GM20431 (cell line): ENCODE data around the gene HOXD10.

ENCODE experiments used
- in situ Hi-C: fragments of 300-500 bp; cut with MseI, MboI; formaldehyde crosslinking; loops from one replicate; pipeline ENCODE4 v1.15.0; 2020; ENCODE audit warnings: low sequenced_read_pairs; ENCODE audit not compliant: unreplicated experiment

Gene HOXD10

DNA sequence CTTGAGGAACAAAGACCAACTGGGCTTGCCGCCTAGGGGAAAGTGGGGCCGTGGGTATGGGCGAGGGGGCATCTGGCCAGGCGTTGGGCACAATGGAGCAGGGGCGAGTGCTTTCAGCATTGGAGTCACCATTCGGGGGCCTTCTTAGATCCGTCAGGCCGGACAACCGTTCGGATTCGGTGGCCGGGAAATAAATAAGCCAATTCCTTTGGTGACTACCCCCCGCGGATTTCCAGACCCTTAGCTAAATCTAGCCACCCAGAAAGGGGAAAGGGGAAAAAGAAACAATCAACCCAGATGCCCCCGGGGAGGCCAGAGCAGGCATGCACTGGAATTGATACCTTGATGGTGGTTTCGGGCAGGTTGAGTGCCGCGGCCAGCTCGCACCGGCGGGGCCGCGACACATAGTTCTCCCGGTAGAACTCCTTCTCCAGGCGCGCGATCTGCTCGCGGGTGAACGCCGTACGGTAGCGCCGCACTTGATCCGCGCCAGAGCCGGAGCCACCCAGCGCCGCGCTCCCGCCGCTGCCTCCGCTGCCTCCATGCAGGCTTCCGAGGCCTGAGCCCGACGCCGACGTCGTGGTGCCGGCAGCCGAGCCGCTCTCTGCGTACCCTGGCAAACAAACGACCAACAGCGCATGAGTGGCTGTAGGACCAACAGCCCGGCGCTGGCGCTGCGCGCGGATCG is 34.6 kb upstream of the HOXD10 start:
- in situ Hi-C loops: loop anchor here (25.0 kb wide), 2 partner anchors 395 to 670 kb away; no protein-coding TSS in a partner anchor

- in situ Hi-C loops: loop anchor here (25.0 kb wide), 2 partner anchors 395 to 670 kb away; no protein-coding TSS in a partner anchor
These were observed 34.1 kb upstream of the HOXD10 start for GRCh38 chr2:176082525-176082823.

GRCh38 chr2:176082824-176083751 is 33.5 kb upstream of the HOXD10 start:
- in situ Hi-C loops: loop anchor here (25.0 kb wide), 2 partner anchors 396 to 671 kb away; no protein-coding TSS in a partner anchor

- in situ Hi-C loops: loop anchor here (25.0 kb wide), 2 partner anchors 397 to 672 kb away; no protein-coding TSS in a partner anchor
These were observed 32.7 kb upstream of the HOXD10 start, which contains the start of gene EVX2 for GRCh38 chr2:176083796-176084261. EVX2 (minus strand) TSS chr2:176083962; CDS start chr2:176083776, 186 bp downstream.

GRCh38 chr2:176084611-176085119 is 31.9 kb upstream of the HOXD10 start:
- in situ Hi-C loops: loop anchor here (25.0 kb wide), 2 partner anchors 397 to 672 kb away; no protein-coding TSS in a partner anchor

DNA sequence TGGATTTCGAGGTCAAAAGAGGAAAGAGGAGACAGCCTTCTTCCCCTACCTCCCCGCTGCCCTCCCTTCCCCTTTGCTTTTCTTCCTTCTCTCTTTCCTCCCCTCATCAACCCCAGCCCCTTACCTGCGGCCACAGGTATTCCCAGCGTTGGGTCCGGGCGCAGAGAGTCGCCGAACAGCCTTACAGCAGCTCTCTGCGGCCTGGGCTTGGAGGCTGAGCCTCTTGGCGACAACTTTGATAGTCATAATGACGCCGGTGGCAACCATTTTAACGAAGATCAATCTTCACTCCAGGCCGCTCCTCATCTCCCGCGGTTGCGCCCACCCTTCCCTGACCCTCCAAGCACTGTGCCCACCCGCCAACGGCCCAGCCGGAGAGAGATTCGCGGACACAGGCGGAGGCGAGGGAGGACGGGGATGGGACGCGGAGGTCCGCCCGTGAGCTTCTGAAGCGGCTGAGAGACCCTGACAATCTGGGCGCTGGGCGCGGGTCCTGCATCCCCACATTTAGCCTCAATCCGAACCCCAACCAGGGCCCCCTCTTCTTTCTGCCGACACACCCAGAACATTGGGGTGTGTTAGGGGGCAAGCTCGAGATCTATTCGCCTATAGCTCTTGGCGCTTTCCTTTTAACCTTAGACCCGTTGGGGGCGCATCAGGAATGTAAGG is 31.3 kb upstream of the HOXD10 start:
- in situ Hi-C loops: loop anchor here (25.0 kb wide), 2 partner anchors 398 to 673 kb away; no protein-coding TSS in a partner anchor

DNA sequence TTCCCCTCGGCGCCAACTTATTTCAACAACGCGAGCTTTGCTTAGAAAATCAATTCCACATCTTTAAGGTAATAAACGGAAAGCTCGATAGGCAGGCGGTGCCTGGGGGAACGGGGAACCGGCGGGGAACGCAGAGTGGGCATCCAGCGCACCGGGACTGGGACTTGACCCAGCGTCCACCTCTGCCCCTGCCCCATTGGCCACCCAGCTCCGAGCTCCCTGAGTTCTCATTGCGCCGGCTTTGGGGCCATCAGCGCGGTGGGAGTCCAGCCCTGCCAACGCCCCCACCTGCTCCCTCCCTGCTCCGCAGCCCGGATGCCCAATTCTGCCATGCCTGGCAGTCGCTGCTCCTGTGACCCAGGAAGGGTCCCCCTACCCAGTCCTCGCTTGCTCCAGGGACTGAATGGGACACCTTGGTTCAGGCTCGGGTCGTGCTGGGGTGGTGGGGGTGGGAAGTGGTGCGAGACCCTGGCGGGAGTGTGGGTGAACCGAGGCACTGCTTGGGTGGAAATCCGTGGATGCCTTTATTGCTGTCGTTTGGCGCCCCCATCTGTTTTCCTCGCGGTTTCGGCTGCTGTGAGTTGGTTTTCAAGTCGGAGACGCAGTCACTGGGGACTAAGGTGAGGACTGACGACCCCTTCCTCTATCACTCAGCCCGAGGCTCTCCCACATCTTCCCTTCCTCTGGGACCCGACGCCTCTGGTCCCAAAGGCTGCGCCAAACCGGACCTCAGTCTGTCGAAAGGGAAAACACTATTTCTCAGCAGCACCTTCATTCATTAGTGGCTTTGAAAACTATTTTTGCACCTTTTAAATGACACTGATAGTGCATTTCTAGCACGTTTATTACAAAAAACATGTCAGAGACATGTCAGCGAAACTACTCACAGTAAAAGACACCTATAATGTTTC is 30.5 kb upstream of the HOXD10 start:
- in situ Hi-C loops: loop anchor here (25.0 kb wide), 2 partner anchors 399 to 674 kb away; no protein-coding TSS in a partner anchor

DNA sequence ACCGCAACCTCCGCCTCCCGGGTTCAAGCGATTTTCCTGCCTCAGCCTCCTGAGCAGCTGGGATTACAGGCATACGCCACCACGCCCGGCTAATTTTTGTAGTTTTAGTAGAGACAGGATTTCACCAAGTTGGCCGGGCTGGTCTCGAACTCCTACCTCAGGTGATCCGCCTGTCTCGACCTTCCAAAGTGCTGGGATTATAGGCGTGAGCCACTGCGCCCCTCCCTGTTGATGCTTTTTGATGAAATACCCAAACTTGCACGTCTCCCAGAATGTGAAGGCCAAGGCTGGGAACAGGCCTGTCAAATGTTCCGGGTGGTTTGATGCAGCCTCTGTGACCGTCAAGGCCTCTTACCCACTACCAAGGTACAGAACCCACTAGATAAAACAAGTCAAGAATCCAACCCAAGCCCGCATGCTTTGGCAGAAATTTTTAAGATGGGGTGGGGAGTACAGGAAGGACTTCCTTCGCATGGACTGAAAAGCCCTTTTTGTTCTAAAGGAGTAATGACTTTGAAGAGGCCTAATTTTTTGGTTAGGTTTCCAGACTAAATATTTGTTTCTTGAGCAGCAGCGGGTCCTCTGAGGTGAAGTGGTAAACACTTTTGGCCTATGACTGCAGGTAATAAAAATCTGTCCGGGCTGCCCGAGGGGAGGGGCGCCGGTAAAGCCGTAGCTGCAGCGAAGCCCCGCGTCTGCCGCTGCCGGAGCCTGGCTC is 29.1 kb upstream of the HOXD10 start:
- in situ Hi-C loops: loop anchor here (25.0 kb wide), 2 partner anchors 400 to 675 kb away; no protein-coding TSS in a partner anchor

DNA sequence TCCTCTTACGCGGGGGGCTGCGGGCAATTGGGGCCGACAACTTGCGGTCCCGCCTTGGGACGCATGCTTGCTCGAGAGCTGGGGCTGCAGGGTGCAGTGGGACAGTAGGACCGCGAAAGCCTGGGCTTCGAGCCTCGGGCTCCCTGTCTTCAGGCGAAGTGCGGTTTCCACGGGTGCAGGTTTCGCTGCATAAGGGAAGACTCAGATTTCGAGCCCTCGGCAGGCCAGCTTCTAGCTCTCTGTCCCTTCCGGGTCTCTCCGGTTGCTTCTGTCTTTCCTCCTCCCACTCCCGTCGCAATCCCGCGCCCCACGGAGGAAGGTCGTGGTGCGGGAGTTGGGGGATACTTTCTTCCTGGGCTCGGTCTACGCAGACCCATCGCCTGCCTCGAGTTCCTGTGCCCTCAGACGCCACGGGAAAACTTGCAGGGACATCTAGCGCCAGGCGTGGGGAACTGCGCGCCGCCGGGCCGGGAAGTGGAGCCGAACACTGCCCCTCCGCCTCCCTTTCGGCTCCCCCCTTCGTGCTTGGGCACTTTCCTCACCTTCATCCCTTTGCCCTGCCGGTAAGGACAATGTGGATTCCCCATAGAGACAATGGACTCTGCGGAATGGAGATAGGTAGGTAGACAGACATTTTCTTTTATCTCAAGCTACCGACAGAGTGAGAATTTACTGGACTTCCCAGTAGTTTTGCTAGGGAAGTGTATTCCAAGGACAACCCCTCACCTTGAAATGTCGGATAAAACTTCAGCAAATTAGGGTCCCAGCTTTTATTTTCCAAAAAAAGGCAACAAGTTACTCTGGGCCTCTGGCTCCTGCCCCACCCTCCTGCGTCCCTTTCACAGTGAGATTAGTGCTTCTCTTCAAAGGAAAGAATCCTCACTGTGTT is 28.3 kb upstream of the HOXD10 start:
- in situ Hi-C loops: loop anchor here (25.0 kb wide), 2 partner anchors 401 to 676 kb away; no protein-coding TSS in a partner anchor

GRCh38 chr2:176088937-176089842 is 27.4 kb upstream of the HOXD10 start:
- in situ Hi-C loops: loop anchor here (25.0 kb wide), 2 partner anchors 402 to 677 kb away; no protein-coding TSS in a partner anchor

- in situ Hi-C loops: loop anchor here (25.0 kb wide), 2 partner anchors 403 to 678 kb away; no protein-coding TSS in a partner anchor
These were observed 26.7 kb upstream of the HOXD10 start for GRCh38 chr2:176089843-176090395.

- in situ Hi-C loops: loop anchor here (25.0 kb wide), 2 partner anchors 404 to 679 kb away; no protein-coding TSS in a partner anchor
These were observed 25.7 kb upstream of the HOXD10 start for GRCh38 chr2:176090862-176091261.

- in situ Hi-C loops: loop anchor here (25.0 kb wide), 2 partner anchors 404 to 679 kb away; no protein-coding TSS in a partner anchor
These were observed 25.0 kb upstream of the HOXD10 start for GRCh38 chr2:176091329-176092258.
